HepG2 (cell line): ENCODE data around the gene TSNAXIP1. TPM values are rescaled to one million over a fixed set of nuclear protein-coding genes. Genes with fewer than 3 reads are reported as not detected.

ENCODE experiments used
- ATF1 ChIP-seq: IDR thresholded peaks from 2 replicates; pipeline ENCODE4 v1.6.1; 2016; ENCODE audit warnings: mild to moderate bottlenecking, control low read depth
- FOXK1 ChIP-seq: sonication (generic); formaldehyde crosslinking; IDR thresholded peaks from 2 replicates; pipeline ENCODE4 v1.4.0; 2020; ENCODE audit warnings: low read depth, missing genetic modification reagents, borderline replicate concordance
- HOMEZ ChIP-seq: IDR thresholded peaks from 2 replicates; pipeline ENCODE4 v1.6.1; 2016; ENCODE audit warnings: low read depth
- KLF11 ChIP-seq: IDR thresholded peaks from 2 replicates; pipeline ENCODE4 v1.6.1; 2016; ENCODE audit warnings: missing compliant biosample characterization
- MLLT10 ChIP-seq: sonication (generic); formaldehyde crosslinking; IDR thresholded peaks from 2 replicates; pipeline ENCODE4 v1.4.0; 2020; ENCODE audit warnings: missing genetic modification reagents
- MXI1 ChIP-seq: IDR thresholded peaks from 3 replicates; pipeline ENCODE4 v1.6.1; 2012; ENCODE audit warnings: low read depth, low read length, inconsistent platforms, borderline replicate concordance
- NKX3-1 ChIP-seq: sonication (generic); formaldehyde crosslinking; IDR thresholded peaks from 2 replicates; pipeline ENCODE4 v1.5.0; 2020; ENCODE audit warnings: missing genetic modification reagents
- RBFOX2 ChIP-seq: fragments of 200-400 bp; formaldehyde crosslinking; IDR thresholded peaks from 2 replicates; pipeline ENCODE4 v1.6.1; 2017; ENCODE audit warnings: low read depth, mild to moderate bottlenecking, low read length
- ZNF260 ChIP-seq: sonication (generic); formaldehyde crosslinking; IDR thresholded peaks from 2 replicates; pipeline ENCODE4 v1.4.0; 2020; ENCODE audit warnings: missing genetic modification reagents, low read depth, mild to moderate bottlenecking, borderline replicate concordance
- ZNF33A ChIP-seq: sonication (generic); formaldehyde crosslinking; IDR thresholded peaks from 2 replicates; pipeline ENCODE4 v1.5.1; 2020; ENCODE audit warnings: missing genetic modification reagents, mild to moderate bottlenecking, moderate library complexity, borderline replicate concordance
- polyA plus RNA-seq, 8 experiments: library from polyadenylated mRNA; depleted of rRNA in 3 of 8; stranded (reverse) in 7 of 8; unstranded in 1 of 8; fragments of >200 nt; fragmentation: Illumina TruSeq in 4 of 8; extraction: Trizol in 4 of 8; gene quantifications; 2 replicates each; pipeline versions ENCODE4 v1.2.1 to v1.2.3, GENCODE V29; 2011 to 2016; ENCODE audit warnings: low read depth in 4 of 8, missing spikeins in 1 of 8, mixed read lengths in 1 of 8; ENCODE audit not compliant: insufficient read depth in 1 of 8
- total RNA-seq, 5 experiments: library from RNA; depleted of rRNA; stranded (reverse); fragments of >200 nt; fragmentation: Illumina TruSeq; extraction: Trizol; gene quantifications; 2 replicates each; pipeline ENCODE4 v1.2.3, GENCODE V29; 2016; ENCODE audit warnings: low read depth in 1 of 5
- TF ChIP-seq, protein P1 (sequence below): sonication (generic); formaldehyde crosslinking; IDR thresholded peaks from 2 replicates; pipeline ENCODE4 v1.8.1; 2022; ENCODE audit warnings: mild to moderate bottlenecking, missing genetic modification reagents
- TF ChIP-seq, protein P2 (sequence below): sonication (generic); formaldehyde crosslinking; IDR thresholded peaks from 2 replicates; pipeline ENCODE4 v1.4.0; 2020; ENCODE audit warnings: low read depth, missing genetic modification reagents
- TF ChIP-seq, protein P3 (sequence below): sonication (generic); formaldehyde crosslinking; IDR thresholded peaks from 2 replicates; pipeline ENCODE4 v1.9.0; 2021; ENCODE audit warnings: mild to moderate bottlenecking, missing genetic modification reagents
- TF ChIP-seq, protein P4 (sequence below): sonication (generic); formaldehyde crosslinking; IDR thresholded peaks from 2 replicates; pipeline ENCODE4 v1.4.0; 2020; ENCODE audit warnings: missing genetic modification reagents, low read depth, mild to moderate bottlenecking, borderline replicate concordance

The TSNAXIP1 gene
- total and polyA plus RNA-seq, 2 of the 13 experiments (the other 11 are each of a cell fraction or from before 2014, with no cell fraction given), result 0.37 to 0.86 TPM

DNA sequence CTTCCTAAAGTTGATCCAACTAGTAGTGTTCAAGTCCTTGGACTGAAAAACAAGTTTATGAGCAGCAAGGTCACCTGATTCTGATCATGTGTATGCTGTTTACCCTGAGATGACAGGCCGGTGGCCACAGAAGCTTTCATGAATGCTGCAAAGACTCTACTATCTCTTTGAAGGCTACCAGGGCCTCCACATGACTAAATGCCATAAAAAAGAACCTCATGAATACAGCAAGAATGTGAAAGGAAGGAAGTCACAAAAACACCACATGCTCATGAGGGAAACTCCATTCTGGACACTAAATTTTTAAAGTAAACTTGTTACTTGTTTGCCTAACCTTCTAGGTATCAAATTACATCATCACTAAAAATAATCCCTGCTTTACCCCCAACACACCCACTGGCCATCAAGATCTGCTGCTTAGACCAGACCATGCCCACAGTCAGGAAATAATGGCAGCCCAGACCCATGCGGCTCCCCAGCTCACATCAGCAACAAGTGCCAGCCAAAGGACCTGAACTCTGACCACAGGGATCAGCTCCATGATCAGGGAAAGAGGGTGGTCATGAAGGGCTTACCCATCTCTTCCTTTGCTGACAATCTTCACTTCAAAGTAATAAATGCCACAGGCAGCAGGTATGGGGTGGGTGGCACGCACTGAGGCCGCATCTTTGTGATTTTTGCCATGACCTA, 1.7 kb upstream of the TSNAXIP1 start (continued):
- TF ChIP-seq, protein P1, sequence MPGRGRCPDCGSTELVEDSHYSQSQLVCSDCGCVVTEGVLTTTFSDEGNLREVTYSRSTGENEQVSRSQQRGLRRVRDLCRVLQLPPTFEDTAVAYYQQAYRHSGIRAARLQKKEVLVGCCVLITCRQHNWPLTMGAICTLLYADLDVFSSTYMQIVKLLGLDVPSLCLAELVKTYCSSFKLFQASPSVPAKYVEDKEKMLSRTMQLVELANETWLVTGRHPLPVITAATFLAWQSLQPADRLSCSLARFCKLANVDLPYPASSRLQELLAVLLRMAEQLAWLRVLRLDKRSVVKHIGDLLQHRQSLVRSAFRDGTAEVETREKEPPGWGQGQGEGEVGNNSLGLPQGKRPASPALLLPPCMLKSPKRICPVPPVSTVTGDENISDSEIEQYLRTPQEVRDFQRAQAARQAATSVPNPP (CRISPR knock-in tag), result no peak
- TF ChIP-seq KLF11 (CRISPR knock-in tag) (no peak), NKX3-1 (CRISPR knock-in tag) (no peak), RBFOX2 (no peak), ATF1 (CRISPR knock-in tag) (no peak), HOMEZ (CRISPR knock-in tag) (0 out of 2 replicates have a peak, but pooled peaks have one; percentile 23), MLLT10 (CRISPR knock-in tag) (no peak), ZNF260 (no peak), MXI1 (peak; percentile 68; the same call in 1 of the 3 replicates), ZNF33A (CRISPR knock-in tag) (no peak), FOXK1 (peak; percentile 66; the same call in 1 of the 2 replicates)
- TF ChIP-seq, protein P2, sequence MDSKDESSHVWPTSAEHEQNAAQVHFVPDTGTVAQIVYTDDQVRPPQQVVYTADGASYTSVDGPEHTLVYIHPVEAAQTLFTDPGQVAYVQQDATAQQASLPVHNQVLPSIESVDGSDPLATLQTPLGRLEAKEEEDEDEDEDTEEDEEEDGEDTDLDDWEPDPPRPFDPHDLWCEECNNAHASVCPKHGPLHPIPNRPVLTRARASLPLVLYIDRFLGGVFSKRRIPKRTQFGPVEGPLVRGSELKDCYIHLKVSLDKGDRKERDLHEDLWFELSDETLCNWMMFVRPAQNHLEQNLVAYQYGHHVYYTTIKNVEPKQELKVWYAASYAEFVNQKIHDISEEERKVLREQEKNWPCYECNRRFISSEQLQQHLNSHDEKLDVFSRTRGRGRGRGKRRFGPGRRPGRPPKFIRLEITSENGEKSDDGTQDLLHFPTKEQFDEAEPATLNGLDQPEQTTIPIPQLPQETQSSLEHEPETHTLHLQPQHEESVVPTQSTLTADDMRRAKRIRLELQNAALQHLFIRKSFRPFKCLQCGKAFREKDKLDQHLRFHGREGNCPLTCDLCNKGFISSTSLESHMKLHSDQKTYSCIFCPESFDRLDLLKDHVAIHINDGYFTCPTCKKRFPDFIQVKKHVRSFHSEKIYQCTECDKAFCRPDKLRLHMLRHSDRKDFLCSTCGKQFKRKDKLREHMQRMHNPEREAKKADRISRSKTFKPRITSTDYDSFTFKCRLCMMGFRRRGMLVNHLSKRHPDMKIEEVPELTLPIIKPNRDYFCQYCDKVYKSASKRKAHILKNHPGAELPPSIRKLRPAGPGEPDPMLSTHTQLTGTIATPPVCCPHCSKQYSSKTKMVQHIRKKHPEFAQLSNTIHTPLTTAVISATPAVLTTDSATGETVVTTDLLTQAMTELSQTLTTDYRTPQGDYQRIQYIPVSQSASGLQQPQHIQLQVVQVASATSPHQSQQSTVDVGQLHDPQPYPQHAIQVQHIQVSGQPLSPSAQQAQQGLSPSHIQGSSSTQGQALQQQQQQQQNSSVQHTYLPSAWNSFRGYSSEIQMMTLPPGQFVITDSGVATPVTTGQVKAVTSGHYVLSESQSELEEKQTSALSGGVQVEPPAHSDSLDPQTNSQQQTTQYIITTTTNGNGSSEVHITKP, result 0 out of 2 replicates have a peak, but pooled peaks have one; percentile 22
- TF ChIP-seq, protein P3, sequence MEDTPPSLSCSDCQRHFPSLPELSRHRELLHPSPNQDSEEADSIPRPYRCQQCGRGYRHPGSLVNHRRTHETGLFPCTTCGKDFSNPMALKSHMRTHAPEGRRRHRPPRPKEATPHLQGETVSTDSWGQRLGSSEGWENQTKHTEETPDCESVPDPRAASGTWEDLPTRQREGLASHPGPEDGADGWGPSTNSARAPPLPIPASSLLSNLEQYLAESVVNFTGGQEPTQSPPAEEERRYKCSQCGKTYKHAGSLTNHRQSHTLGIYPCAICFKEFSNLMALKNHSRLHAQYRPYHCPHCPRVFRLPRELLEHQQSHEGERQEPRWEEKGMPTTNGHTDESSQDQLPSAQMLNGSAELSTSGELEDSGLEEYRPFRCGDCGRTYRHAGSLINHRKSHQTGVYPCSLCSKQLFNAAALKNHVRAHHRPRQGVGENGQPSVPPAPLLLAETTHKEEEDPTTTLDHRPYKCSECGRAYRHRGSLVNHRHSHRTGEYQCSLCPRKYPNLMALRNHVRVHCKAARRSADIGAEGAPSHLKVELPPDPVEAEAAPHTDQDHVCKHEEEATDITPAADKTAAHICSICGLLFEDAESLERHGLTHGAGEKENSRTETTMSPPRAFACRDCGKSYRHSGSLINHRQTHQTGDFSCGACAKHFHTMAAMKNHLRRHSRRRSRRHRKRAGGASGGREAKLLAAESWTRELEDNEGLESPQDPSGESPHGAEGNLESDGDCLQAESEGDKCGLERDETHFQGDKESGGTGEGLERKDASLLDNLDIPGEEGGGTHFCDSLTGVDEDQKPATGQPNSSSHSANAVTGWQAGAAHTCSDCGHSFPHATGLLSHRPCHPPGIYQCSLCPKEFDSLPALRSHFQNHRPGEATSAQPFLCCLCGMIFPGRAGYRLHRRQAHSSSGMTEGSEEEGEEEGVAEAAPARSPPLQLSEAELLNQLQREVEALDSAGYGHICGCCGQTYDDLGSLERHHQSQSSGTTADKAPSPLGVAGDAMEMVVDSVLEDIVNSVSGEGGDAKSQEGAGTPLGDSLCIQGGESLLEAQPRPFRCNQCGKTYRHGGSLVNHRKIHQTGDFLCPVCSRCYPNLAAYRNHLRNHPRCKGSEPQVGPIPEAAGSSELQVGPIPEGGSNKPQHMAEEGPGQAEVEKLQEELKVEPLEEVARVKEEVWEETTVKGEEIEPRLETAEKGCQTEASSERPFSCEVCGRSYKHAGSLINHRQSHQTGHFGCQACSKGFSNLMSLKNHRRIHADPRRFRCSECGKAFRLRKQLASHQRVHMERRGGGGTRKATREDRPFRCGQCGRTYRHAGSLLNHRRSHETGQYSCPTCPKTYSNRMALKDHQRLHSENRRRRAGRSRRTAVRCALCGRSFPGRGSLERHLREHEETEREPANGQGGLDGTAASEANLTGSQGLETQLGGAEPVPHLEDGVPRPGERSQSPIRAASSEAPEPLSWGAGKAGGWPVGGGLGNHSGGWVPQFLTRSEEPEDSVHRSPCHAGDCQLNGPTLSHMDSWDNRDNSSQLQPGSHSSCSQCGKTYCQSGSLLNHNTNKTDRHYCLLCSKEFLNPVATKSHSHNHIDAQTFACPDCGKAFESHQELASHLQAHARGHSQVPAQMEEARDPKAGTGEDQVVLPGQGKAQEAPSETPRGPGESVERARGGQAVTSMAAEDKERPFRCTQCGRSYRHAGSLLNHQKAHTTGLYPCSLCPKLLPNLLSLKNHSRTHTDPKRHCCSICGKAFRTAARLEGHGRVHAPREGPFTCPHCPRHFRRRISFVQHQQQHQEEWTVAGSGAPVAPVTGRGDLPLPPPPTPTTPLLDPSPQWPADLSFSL (CRISPR knock-in tag), result 0 out of 2 replicates have a peak, but pooled peaks have one; percentile 37
- TF ChIP-seq, protein P4, sequence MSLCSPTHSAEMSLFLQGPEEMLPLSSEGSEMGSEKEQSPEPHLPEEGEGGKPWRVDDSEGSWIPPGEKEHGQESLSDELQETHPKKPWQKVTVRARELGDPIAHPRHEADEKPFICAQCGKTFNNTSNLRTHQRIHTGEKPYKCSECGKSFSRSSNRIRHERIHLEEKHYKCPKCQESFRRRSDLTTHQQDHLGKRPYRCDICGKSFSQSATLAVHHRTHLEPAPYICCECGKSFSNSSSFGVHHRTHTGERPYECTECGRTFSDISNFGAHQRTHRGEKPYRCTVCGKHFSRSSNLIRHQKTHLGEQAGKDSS (CRISPR knock-in tag), result peak; percentile 29; the same call in 1 of the 2 replicates
